CD4-positive, alpha-beta memory T cell (primary cell): ENCODE results near the gene HOXB2. TPM values are rescaled to one million over a fixed set of nuclear protein-coding genes. Genes with fewer than 3 reads are reported as not detected.
A peak's percentile ranks its signal among the peaks of the same experiment; 100 is the strongest.

ENCODE experiments used
- CTCF ChIA-PET: fragments of 350-600 bp; sonication (Branson Sonifier 250); formaldehyde crosslinking; loops from one replicate; lab custom pipeline; 2021; ENCODE audit warnings: inconsistent platforms; ENCODE audit not compliant: partially characterized antibody; lab: Charles Lee
- POLR2A ChIA-PET: fragments of 350-600 bp; sonication (Branson Sonifier 250); formaldehyde crosslinking; loops from one replicate; lab custom pipeline; 2021; ENCODE audit not compliant: partially characterized antibody; lab: Charles Lee
- DNase-seq, 5 donors: peaks; one replicate each; pipeline versions ENCODE4 v3.0.0 to v3.0.0-alpha.2; 2020 to 2022; ENCODE audit warnings: mixed read lengths in 1 of 5
- H3K27ac ChIP-seq: one replicate; pipeline ENCODE4 v1.7.0; 2013; ENCODE audit warnings: low read depth, low read length
- H3K27me3 ChIP-seq: 2 replicates; pipeline ENCODE4 v1.7.0; 2013; ENCODE audit warnings: mild to moderate bottlenecking, low read length, moderate library complexity; ENCODE audit not compliant: insufficient read depth
- H3K36me3 ChIP-seq: 2 replicates; pipeline ENCODE4 v1.7.0; 2013; ENCODE audit warnings: mild to moderate bottlenecking, low read length, moderate library complexity; ENCODE audit not compliant: insufficient read depth
- H3K4me1 ChIP-seq: 2 replicates; pipeline ENCODE4 v1.7.0; 2013; ENCODE audit warnings: mild to moderate bottlenecking, low read length, moderate library complexity; ENCODE audit not compliant: insufficient read depth
- H3K4me3 ChIP-seq, 2 donors: one replicate each; pipeline ENCODE4 v1.7.0; 2013; ENCODE audit warnings: low read length in 2 of 2, mild to moderate bottlenecking in 1 of 2
- H3K9me3 ChIP-seq, 2 donors: one replicate each; pipeline ENCODE4 v1.7.0; 2013; ENCODE audit warnings: low read length in 2 of 2, control low read depth in 1 of 2; ENCODE audit not compliant: control insufficient read depth in 1 of 2
- H3K27ac Mint-ChIP-seq, 7 donors: one replicate each; pipeline ENCODE4 v1.8.0; 2020 to 2021; ENCODE audit warnings: mixed read lengths in 7 of 7, mild to moderate bottlenecking in 6 of 7, inconsistent platforms in 3 of 7, moderate library complexity in 3 of 7
- H3K27me3 Mint-ChIP-seq, 2 donors: one replicate each; pipeline ENCODE4 v1.8.0; 2020 to 2021; ENCODE audit warnings: mixed read lengths in 2 of 2
- H3K36me3 Mint-ChIP-seq, 2 donors: one replicate each; pipeline ENCODE4 v1.8.0; 2020 to 2021; ENCODE audit warnings: mixed read lengths in 2 of 2, inconsistent platforms in 1 of 2, mild to moderate bottlenecking in 1 of 2
- H3K4me1 Mint-ChIP-seq, 4 donors: one replicate each; pipeline ENCODE4 v1.8.0; 2020 to 2021; ENCODE audit warnings: mixed read lengths in 4 of 4, mild to moderate bottlenecking in 1 of 4
- H3K4me3 Mint-ChIP-seq, 8 donors: one replicate each; pipeline ENCODE4 v1.8.0; 2020 to 2021; ENCODE audit warnings: mixed read lengths in 8 of 8, mild to moderate bottlenecking in 7 of 8, moderate library complexity in 6 of 8, inconsistent platforms in 3 of 8
- H3K9me3 Mint-ChIP-seq, 8 donors: one replicate each; pipeline ENCODE4 v1.8.0; 2020 to 2021; ENCODE audit warnings: mixed read lengths in 8 of 8, mild to moderate bottlenecking in 5 of 8, inconsistent platforms in 3 of 8, moderate library complexity in 1 of 8
- intact Hi-C: fragments of 100-400 bp; cut with micrococcal nuclease; formaldehyde crosslinking; loops from one replicate; pipeline ENCODE4 v1.15.1; 2023
- polyA plus RNA-seq, 2 donors: library from polyadenylated mRNA; unstranded; fragments of 300-500 nt; fragmentation: Illumina TruSeq; gene quantifications; one replicate each; pipeline ENCODE4 v1.2.3, GENCODE V29; 2021
- total RNA-seq, 2 experiments: library from RNA; stranded (reverse); gene quantifications; one replicate each; pipeline ENCODE4 v1.2.3, GENCODE V29; 2021

HOXB2 gene
- total and polyA plus RNA-seq, 4 experiments from 2014 or later: 12.7 to 39.2 (median 35.4) TPM

- H3K4me3 ChIP-seq: no peak overlapping the region
- no peaks in the 10 kb centered on the region for H3K36me3 ChIP-seq
- intact Hi-C loops: no loop called here
- peaks cover 2 to 9% of the 10 kb centered on the region in 2 donors for H3K27me3 Mint-ChIP-seq
- H3K4me3 Mint-ChIP-seq: no peak overlapping the region
- CTCF ChIA-PET: no interaction called here
- H3K9me3 ChIP-seq: no peaks in the 10 kb centered on the region
- H3K27ac Mint-ChIP-seq: peak overlapping the region in 2 of 7 donors; percentile 20 to 82
- POLR2A ChIA-PET: interaction anchor here (0.9 kb wide), 1 partner anchor 12 kb away, joined by 4 read pairs; no protein-coding TSS in a partner anchor
- H3K4me1 ChIP-seq: peaks cover 13% of the 10 kb centered on the region
- no peaks in the 10 kb centered on the region for H3K27me3 ChIP-seq
- no peak overlapping the region for H3K27ac ChIP-seq
- DNase-seq: no peak
- peaks cover 0 to 4% of the 10 kb centered on the region in 2 donors for H3K36me3 Mint-ChIP-seq
- H3K9me3 Mint-ChIP-seq: no peaks in the 10 kb centered on the region
- peaks cover 7 to 22% (median 18%) of the 10 kb centered on the region in 4 donors for H3K4me1 Mint-ChIP-seq
Observed at GRCh38 chr17:48552466-48553189, 7.7 kb upstream of the HOXB2 start.

GRCh38 chr17:48551596-48552465 is 6.9 kb upstream of the HOXB2 start:
- intact Hi-C loops: no loop called here
- H3K4me3 Mint-ChIP-seq: no peak overlapping the region
- peaks cover 17% of the 10 kb centered on the region for H3K4me1 ChIP-seq
- H3K27ac Mint-ChIP-seq: no peak overlapping the region
- ChIA-PET POLR2A (interaction anchor here (0.9 kb wide), 1 partner anchor 11 kb away, joined by 4 read pairs; no protein-coding TSS in a partner anchor), CTCF (no interaction called here)
- no peaks in the 10 kb centered on the region for H3K27me3 ChIP-seq
- no peaks in the 10 kb centered on the region for H3K36me3 ChIP-seq
- peaks cover 0 to 4% of the 10 kb centered on the region in 2 donors for H3K36me3 Mint-ChIP-seq
- peaks cover 2 to 8% of the 10 kb centered on the region in 2 donors for H3K27me3 Mint-ChIP-seq
- H3K4me1 Mint-ChIP-seq: peaks cover 10 to 28% (median 21%) of the 10 kb centered on the region in 4 donors
- no peak overlapping the region for H3K27ac ChIP-seq
- H3K9me3 Mint-ChIP-seq: no peaks in the 10 kb centered on the region
- H3K9me3 ChIP-seq: no peaks in the 10 kb centered on the region
- no peak overlapping the region for H3K4me3 ChIP-seq
- DNase-seq: no peak

GRCh38 chr17:48551214-48551555 is 6.3 kb upstream of the HOXB2 start:
- Mint-ChIP-seq H3K4me1 (peaks cover 11 to 34% (median 24%) of the 10 kb centered on the region in 4 donors), H3K9me3 (no peaks in the 10 kb centered on the region), H3K4me3 (no peak overlapping the region), H3K27ac (no peak overlapping the region), H3K27me3 (peaks cover 2 to 5% of the 10 kb centered on the region in 2 donors), H3K36me3 (peaks cover 0 to 4% of the 10 kb centered on the region in 2 donors)
- DNase-seq: no peak
- POLR2A ChIA-PET: interaction anchor here (0.7 to 0.9 kb wide), 2 partner anchors 9 to 11 kb away, joined by 3 to 4 read pairs; no protein-coding TSS in a partner anchor
- no peaks in the 10 kb centered on the region for H3K9me3 ChIP-seq
- H3K4me3 ChIP-seq: no peak overlapping the region
- no peaks in the 10 kb centered on the region for H3K27me3 ChIP-seq
- intact Hi-C loops: no loop called here
- CTCF ChIA-PET: no interaction called here
- no peaks in the 10 kb centered on the region for H3K36me3 ChIP-seq
- H3K4me1 ChIP-seq: peaks cover 17% of the 10 kb centered on the region
- H3K27ac ChIP-seq: no peak overlapping the region

- Histone ChIP-seq H3K27ac (no peak overlapping the region), H3K9me3 (no peaks in the 10 kb centered on the region), H3K4me1 (peaks cover 20% of the 10 kb centered on the region), H3K4me3 (no peak overlapping the region), H3K36me3 (no peaks in the 10 kb centered on the region), H3K27me3 (no peaks in the 10 kb centered on the region)
- no peak overlapping the region for H3K4me3 Mint-ChIP-seq
- peaks cover 13 to 33% (median 24%) of the 10 kb centered on the region in 4 donors for H3K4me1 Mint-ChIP-seq
- H3K9me3 Mint-ChIP-seq: no peaks in the 10 kb centered on the region
- intact Hi-C loops: no loop called here
- POLR2A ChIA-PET: interaction anchor here (0.7 kb wide), 1 partner anchor 9 kb away, joined by 3 read pairs; no protein-coding TSS in a partner anchor
- CTCF ChIA-PET: interaction anchor here (1.4 kb wide), 1 partner anchor 11 kb away, joined by 3 read pairs; no protein-coding TSS in a partner anchor
- peaks cover 0 to 4% of the 10 kb centered on the region in 2 donors for H3K36me3 Mint-ChIP-seq
- no peak for DNase-seq
- no peak overlapping the region for H3K27ac Mint-ChIP-seq
- H3K27me3 Mint-ChIP-seq: peaks cover 2 to 5% of the 10 kb centered on the region in 2 donors
Observed at GRCh38 chr17:48550502-48551213, 5.7 kb upstream of the HOXB2 start.

- ChIA-PET POLR2A (no interaction called here), CTCF (interaction anchor here (1.4 to 1.5 kb wide), 2 partner anchors 10 to 43 kb away, joined by 3 to 5 read pairs; no protein-coding TSS in a partner anchor)
- H3K27ac Mint-ChIP-seq: no peak overlapping the region
- Histone ChIP-seq H3K27me3 (no peaks in the 10 kb centered on the region), H3K27ac (no peak overlapping the region), H3K4me3 (no peak overlapping the region), H3K9me3 (no peaks in the 10 kb centered on the region), H3K4me1 (peaks cover 27% of the 10 kb centered on the region), H3K36me3 (no peaks in the 10 kb centered on the region)
- peak overlapping the region in 1 of 8 donors; percentile 5 for H3K4me3 Mint-ChIP-seq
- H3K36me3 Mint-ChIP-seq: peaks cover 0 to 4% of the 10 kb centered on the region in 2 donors
- no peak for DNase-seq
- intact Hi-C loops: no loop called here
- peaks cover 0 to 3% of the 10 kb centered on the region in 2 donors for H3K27me3 Mint-ChIP-seq
- no peaks in the 10 kb centered on the region for H3K9me3 Mint-ChIP-seq
- peaks cover 11 to 33% (median 25%) of the 10 kb centered on the region in 4 donors for H3K4me1 Mint-ChIP-seq
Observed at GRCh38 chr17:48549914-48550501, 5.1 kb upstream of the HOXB2 start.

GRCh38 chr17:48549281-48549630 is 4.3 kb upstream of the HOXB2 start:
- no peaks in the 10 kb centered on the region for H3K36me3 ChIP-seq
- no peak overlapping the region for H3K4me3 ChIP-seq
- Mint-ChIP-seq H3K4me1 (peaks cover 11 to 41% (median 26%) of the 10 kb centered on the region in 4 donors), H3K9me3 (no peaks in the 10 kb centered on the region), H3K36me3 (peaks cover 0 to 4% of the 10 kb centered on the region in 2 donors), H3K27ac (peak overlapping the region in 3 of 7 donors; percentile 52 to 79 (median 56)), H3K27me3 (peaks cover 0 to 2% of the 10 kb centered on the region in 2 donors), H3K4me3 (no peak overlapping the region)
- POLR2A ChIA-PET: interaction anchor here (1.2 kb wide), 1 partner anchor 45 kb away, joined by 6 read pairs; no protein-coding TSS in a partner anchor
- H3K9me3 ChIP-seq: no peaks in the 10 kb centered on the region
- DNase-seq: no peak
- CTCF ChIA-PET: interaction anchor here (0.5 to 1.5 kb wide), 4 partner anchors 8 to 932 kb away, joined by 3 to 6 read pairs (median 4); no protein-coding TSS in a partner anchor
- no peak overlapping the region for H3K27ac ChIP-seq
- intact Hi-C loops: no loop called here
- no peaks in the 10 kb centered on the region for H3K27me3 ChIP-seq
- H3K4me1 ChIP-seq: peaks cover 30% of the 10 kb centered on the region
